ENCODE results near the gene MARK4.

MARK4 gene

DNA sequence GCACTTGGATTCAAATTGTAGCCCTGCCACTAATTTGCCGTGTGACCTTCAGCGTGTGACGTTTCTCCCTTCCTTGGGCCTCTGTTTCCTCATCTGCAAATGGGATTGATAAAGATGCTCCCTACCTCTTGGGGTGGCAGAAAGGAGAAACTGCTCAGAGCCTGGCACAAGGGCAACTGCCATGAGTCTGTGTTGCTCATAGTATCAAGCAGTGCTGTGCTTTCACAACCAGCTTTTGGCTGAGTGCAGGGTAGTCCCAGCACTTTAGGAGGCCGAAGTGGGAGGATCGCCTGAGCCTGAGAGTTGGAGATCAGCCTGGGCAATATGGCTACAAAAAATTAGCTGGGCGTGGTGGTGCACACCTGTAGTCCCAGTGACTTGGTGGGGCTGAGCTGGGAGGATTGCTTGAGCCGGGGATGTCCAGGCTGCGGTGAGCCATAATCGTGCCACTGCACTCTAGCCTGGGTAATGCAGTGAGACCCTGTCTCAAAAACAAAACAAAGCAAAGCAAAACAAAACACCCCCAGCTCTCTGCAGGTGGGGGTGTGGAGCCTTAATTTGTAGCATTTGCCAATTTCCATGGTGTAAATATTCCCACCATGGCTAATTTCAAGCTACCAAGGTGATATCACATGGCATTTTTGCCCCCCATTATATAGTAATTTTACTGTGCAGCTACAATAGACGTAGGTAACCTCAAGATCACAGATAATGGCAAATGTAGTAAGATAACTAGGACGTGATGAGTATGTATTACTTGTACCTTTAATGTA, 1.6 kb upstream of the MARK4 start:
- TF ChIP-seq CTCF (IDR thresholded peaks at IDR 0.05; ENCODE audit: control insufficient read depth, extremely low read depth, insufficient read depth) = no peak
- no peak for DNase-seq (ENCODE audit: low read depth)
- no peak overlapping the region for H3K4me3 ChIP-seq (ENCODE audit: low read depth, low read length)

DNA sequence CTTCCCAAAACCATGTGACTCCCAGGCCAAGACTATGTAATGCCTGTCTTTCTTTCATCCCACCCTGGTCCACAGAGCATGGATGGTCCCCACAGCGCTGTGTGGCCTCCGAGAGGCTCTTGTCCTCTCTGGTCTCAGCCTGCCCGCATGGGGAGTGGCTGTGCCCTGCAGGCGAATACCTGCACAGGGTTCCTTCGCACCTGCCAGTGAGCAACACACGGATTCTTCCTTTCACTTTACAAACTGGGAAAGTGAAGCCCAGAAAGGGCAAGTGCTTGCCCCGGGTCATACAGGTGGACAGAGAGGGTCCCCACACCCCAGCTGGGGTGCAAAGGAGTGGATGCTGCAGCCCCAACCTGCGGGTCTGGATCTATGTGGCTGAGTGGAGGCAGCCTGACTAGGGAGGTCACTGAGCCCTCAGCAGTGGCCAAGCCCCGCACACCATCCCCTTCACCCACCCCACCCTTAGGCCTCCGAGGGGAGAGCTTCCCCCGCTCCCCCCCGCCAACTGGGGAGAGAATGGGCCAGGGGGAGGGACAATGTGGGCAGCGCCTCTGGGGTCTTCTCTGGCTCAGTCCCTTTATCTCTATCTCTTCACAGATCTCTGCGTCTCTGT, 747 bp upstream of the MARK4 start:
- DNase-seq (ENCODE audit: low read depth) = no peak
- no peak for TF ChIP-seq CTCF (IDR thresholded peaks at IDR 0.05; ENCODE audit: control insufficient read depth, extremely low read depth, insufficient read depth)
- peak overlapping the region; percentile 54 for H3K4me3 ChIP-seq (ENCODE audit: low read depth, low read length)

DNA sequence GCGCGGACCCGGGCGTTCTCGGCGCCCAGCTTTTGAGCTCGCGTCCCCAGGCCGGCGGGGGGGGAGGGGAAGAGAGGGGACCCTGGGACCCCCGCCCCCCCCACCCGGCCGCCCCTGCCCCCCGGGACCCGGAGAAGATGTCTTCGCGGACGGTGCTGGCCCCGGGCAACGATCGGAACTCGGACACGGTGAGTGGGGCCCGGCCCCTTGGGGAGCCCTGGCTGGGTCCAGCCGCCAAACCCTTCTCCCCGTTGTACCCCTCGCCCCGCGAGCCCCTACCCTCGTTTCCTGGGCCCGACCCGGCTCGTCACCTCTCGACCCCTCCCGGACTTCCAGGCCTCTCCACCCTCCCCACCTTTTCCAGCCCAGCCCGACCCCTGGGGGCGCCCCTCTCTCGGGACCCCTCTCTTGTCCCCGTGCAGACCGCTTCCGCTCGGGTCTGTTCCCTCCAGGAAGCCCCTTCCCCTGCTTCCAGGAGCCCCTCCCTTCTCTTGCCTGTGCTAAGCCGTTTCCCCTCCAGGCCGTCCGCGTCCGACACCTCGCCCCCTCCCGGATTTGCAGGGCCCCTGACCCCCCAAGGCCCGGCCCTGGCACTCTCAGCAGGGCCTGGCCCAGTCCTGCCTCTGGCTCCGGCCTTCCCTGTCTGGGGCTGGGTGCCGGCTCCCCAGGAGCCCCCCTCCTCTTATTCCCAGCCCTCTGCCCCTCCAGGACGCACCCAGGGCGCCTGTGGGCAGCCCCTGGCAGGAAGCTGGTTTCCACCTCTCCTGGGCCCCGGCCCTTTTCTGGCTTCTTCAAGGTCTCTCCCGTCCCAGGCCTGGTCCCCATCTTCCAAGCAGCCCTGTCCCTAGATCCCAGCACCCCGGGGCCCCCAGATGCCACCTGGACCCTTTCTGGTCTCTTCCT, 632 bp downstream of the MARK4 start:
- peak overlapping the region; percentile 60 for H3K4me3 ChIP-seq (ENCODE audit: low read depth, low read length)
- no peak for TF ChIP-seq CTCF (IDR thresholded peaks at IDR 0.05; ENCODE audit: control insufficient read depth, extremely low read depth, insufficient read depth)
- no peak for DNase-seq (ENCODE audit: low read depth)

DNA sequence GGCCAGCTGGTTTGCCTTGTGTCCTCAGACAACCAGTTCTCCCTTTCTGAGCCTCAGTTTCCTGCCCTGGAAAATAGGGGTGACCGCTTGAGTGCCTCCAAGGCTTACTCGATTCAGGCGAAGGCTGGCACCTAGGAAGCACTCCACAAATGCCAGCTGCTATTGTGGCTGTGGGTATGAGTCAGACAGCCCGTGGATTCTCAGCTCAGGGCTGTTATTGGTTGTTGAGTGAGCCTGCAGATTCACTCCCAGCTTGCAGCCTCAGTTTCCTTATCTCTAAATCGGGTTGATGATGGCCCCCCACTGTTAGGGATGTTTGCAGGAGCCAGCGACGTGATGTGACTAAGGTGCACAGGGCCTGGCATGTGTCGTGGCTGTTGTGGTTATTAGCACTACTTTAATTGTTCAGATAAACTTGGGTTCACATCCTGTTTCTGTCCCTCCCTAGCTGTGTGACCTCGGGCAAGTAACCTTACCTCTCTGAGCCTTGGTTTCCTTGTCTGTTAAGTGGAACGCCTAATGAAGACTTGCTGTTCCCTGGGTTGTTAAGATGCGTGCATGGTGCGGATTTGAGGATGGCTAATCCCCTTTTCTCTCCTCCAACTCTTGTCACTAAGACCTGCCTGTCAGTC, 2.4 kb downstream of the MARK4 start:
- no peak for TF ChIP-seq CTCF (IDR thresholded peaks at IDR 0.05; ENCODE audit: control insufficient read depth, extremely low read depth, insufficient read depth)
- H3K4me3 ChIP-seq (ENCODE audit: low read depth, low read length) = no peak overlapping the region
- no peak for DNase-seq (ENCODE audit: low read depth)

GRCh38 chr19:45254044-45254531, 3.0 kb downstream of the MARK4 start:
- no peak overlapping the region for H3K4me3 ChIP-seq (ENCODE audit: low read depth, low read length)
- no peak for TF ChIP-seq CTCF (IDR thresholded peaks at IDR 0.05; ENCODE audit: control insufficient read depth, extremely low read depth, insufficient read depth)
- DNase-seq (ENCODE audit: low read depth) = no peak

DNA sequence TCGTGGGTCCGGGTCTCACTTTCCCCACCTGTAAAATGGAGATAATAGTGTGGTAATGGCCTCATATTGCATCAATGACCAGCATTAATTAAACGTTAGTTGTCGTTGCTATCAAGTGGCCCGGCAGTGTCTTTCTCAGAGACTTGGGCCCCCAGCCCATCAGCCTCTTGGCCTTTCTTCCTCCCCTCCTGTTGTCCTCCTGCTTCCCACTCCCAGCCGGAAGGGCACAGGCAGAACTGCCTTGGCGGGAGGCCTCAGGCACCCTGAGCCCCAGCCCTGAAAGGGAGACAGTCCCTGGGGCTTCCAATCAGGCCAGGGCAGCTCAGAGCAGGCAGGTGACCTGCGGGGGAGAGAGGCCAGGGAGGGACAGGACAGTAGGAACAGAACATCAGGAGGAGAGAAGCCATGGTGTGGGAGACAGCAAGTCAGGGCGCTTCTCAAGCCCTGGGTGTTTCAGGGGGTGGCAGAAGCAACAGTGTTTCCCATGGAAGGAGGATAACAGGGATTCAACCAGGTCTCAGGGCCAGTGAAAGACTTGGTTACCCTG, 4.6 kb downstream of the MARK4 start:
- no peak for TF ChIP-seq CTCF (IDR thresholded peaks at IDR 0.05; ENCODE audit: control insufficient read depth, extremely low read depth, insufficient read depth)
- no peak overlapping the region for H3K4me3 ChIP-seq (ENCODE audit: low read depth, low read length)
- DNase-seq (ENCODE audit: low read depth) = no peak

Data from LNCaP clone FGC (cell line).